Stomach (tissue), 9 donors: ENCODE results near the gene OR51L1. TPM values are rescaled to one million over a fixed set of nuclear protein-coding genes. Genes with fewer than 3 reads are reported as not detected.

Experiments
- DNase-seq, 2 donors: peaks; one replicate each; pipeline versions ENCODE4 v3.0.0 to v3.0.0-alpha.2; 2013 to 2019
- H3K27ac ChIP-seq, 5 donors: fragments of 200-600 bp in 4 of 5; sonication (generic) in 4 of 5; one replicate each; pipeline ENCODE4 v1.5.1; 2013 to 2019; ENCODE audit warnings: mild to moderate bottlenecking in 1 of 5, moderate library complexity in 1 of 5
- H3K27me3 ChIP-seq, 3 donors: fragments of 200-600 bp; sonication (generic); one replicate each; pipeline ENCODE4 v1.5.1; 2017 to 2019; ENCODE audit warnings: mixed run types in 1 of 3
- H3K36me3 ChIP-seq, 4 donors: fragments of 200-600 bp; sonication (generic); 1 replicate in 3 of 4; 2 replicates in 1 of 4; pipeline ENCODE4 v1.5.1; 2016 to 2019
- H3K4me1 ChIP-seq, 4 donors: fragments of 200-600 bp; sonication (generic); one replicate each; pipeline ENCODE4 v1.5.1; 2016 to 2019
- H3K4me3 ChIP-seq, 4 donors: fragments of 200-600 bp; sonication (generic) in 3 of 4; one replicate each; pipeline ENCODE4 v1.5.1; 2016 to 2019; ENCODE audit warnings: mild to moderate bottlenecking in 1 of 4
- H3K9me3 ChIP-seq, 4 donors: fragments of 200-600 bp; sonication (generic); one replicate each; pipeline ENCODE4 v1.5.1; 2016 to 2019
- CTCF ChIP-seq, 7 experiments: fragments of 450-650 bp in 4 of 7; fragments of 200-600 bp in 3 of 7; sonication (generic) in 3 of 7; IDR thresholded peaks; one replicate each; pipeline ENCODE4 v1.5.1; 2016 to 2019; ENCODE audit warnings: antibody characterized with exemption in 7 of 7, control low read depth in 2 of 7, mild to moderate bottlenecking in 1 of 7
- EP300 ChIP-seq: sonication (generic); formaldehyde crosslinking; IDR thresholded peaks from one replicate; pipeline ENCODE4 v1.6.1; 2017; ENCODE audit warnings: antibody characterized with exemption
- POLR2A ChIP-seq, 4 donors: fragments of 450-650 bp; IDR thresholded peaks; one replicate each; pipeline ENCODE4 v1.6.1; 2016; ENCODE audit warnings: antibody characterized with exemption in 4 of 4, control low read depth in 2 of 4, mild to moderate bottlenecking in 1 of 4, moderate library complexity in 1 of 4
- POLR2AphosphoS5 ChIP-seq, 3 donors: sonication (generic); formaldehyde crosslinking; IDR thresholded peaks; one replicate each; pipeline ENCODE4 v1.6.1; 2016; ENCODE audit warnings: antibody characterized with exemption in 3 of 3
- WGBS, 5 donors: extraction: QIAGEN DNeasy Blood & Tissue Kit in 3 of 5; methylation state at CpG; one replicate each; pipeline versions ENCODE4 v1.1.5 to v1.1.7; 2013 to 2018; 5-methylcytosine and 5-hydroxymethylcytosine counted together
- intact Hi-C: fragments of 100-400 bp; cut with DNase I; formaldehyde crosslinking; loops from one replicate; pipeline ENCODE4 v1.15.1; 2023; ENCODE audit warnings: low total_unique reads
- polyA plus RNA-seq, 3 donors: library from polyadenylated mRNA; stranded (reverse); fragments of 200-250 nt; gene quantifications; one replicate each; pipeline ENCODE4 v1.2.3, GENCODE V29; 2013
- total RNA-seq, 5 donors: library from RNA; depleted of rRNA; stranded (reverse); fragments of >200 nt; gene quantifications; one replicate each; pipeline versions ENCODE4 v1.1.0 to v1.2.3, GENCODE V29; 2014 to 2016
- donor health status: healthy with polysubstance abuse.
- donor health status: Bipolar disorder and iron deficiency.
- donor health status: healthy.

OR51L1 gene
- total and polyA plus RNA-seq, 8 donors, result not detected

- WGBS, 5 donors, result 25 to 61% (median 53%) methylated on average over 1 of the region's 1 CpG
- DNase-seq, result no peak
- Histone ChIP-seq H3K4me1 (no peaks in the 10 kb centered on the region), H3K4me3 (no peak within 1 kb of the TSS), H3K9me3 (no peaks in the 10 kb centered on the region), H3K27ac (no peak within 1 kb of the TSS), H3K27me3 (no peaks in the 10 kb centered on the region), H3K36me3 (no peaks in the 10 kb centered on the region)
- intact Hi-C loops, result no loop called here
- TF ChIP-seq POLR2A (IDR thresholded peaks at IDR 0.05) (no peak), EP300 (no peak), POLR2AphosphoS5 (IDR thresholded peaks at IDR 0.05) (no peak), CTCF (IDR thresholded peaks at IDR 0.05) (no peak)
Measured at GRCh38 chr11:5046226-5046625, 51.6 kb downstream of the OR51L1 start, which contains the start of gene OR52J3. Gene OR52J3, plus strand, starts transcription at chr11:5046526. Its CDS starts 0 bp downstream, at chr11:5046526.

GRCh38 chr11:5046754-5047330 lies 52.2 kb downstream of the OR51L1 start:
- DNase-seq, result no peak
- Histone ChIP-seq H3K9me3 (no peaks in the 10 kb centered on the region), H3K4me1 (no peaks in the 10 kb centered on the region), H3K36me3 (no peaks in the 10 kb centered on the region), H3K4me3 (no peak overlapping the region), H3K27ac (no peak overlapping the region), H3K27me3 (no peaks in the 10 kb centered on the region)
- WGBS, 5 donors, result 73 to 84% (median 81%) methylated on average over 15 of the region's 15 CpGs
- intact Hi-C loops, result no loop called here
- no peak for TF ChIP-seq POLR2AphosphoS5 (IDR thresholded peaks at IDR 0.05)
- TF ChIP-seq POLR2A (IDR thresholded peaks at IDR 0.05), result no peak
- no peak for TF ChIP-seq EP300
- no peak for TF ChIP-seq CTCF (IDR thresholded peaks at IDR 0.05)

Other genes with a start within 250 kb of the OR51L1 start
- gene OR51F1, start 224.9 kb upstream of the OR51L1 start, total RNA-seq, result not detected
- gene OR51F1, start 224.9 kb upstream of the OR51L1 start, polyA plus RNA-seq, result not detected
- gene OR52R1, start 190.5 kb upstream of the OR51L1 start, total RNA-seq, result not detected
- not detected for gene OR52R1, start 190.5 kb upstream of the OR51L1 start, polyA plus RNA-seq
- gene OR51F2, start 173.5 kb upstream of the OR51L1 start, total RNA-seq, result not detected
- not detected for gene OR51F2, start 173.5 kb upstream of the OR51L1 start, polyA plus RNA-seq
- not detected for gene OR51S1, start 145.6 kb upstream of the OR51L1 start, total RNA-seq
- gene OR51S1, start 145.6 kb upstream of the OR51L1 start, polyA plus RNA-seq, result not detected
- gene OR51T1, start 113.0 kb upstream of the OR51L1 start, total RNA-seq, result not detected
- not detected for gene OR51T1, start 113.0 kb upstream of the OR51L1 start, polyA plus RNA-seq
- gene OR51A7, start 91.1 kb upstream of the OR51L1 start, total RNA-seq, result not detected
- gene OR51A7, start 91.1 kb upstream of the OR51L1 start, polyA plus RNA-seq, result not detected
- gene OR51G2, start 75.5 kb upstream of the OR51L1 start, total RNA-seq, result not detected
- not detected for gene OR51G2, start 75.5 kb upstream of the OR51L1 start, polyA plus RNA-seq
- gene OR51G1, start 70.5 kb upstream of the OR51L1 start, total RNA-seq, result not detected
- gene OR51G1, start 70.5 kb upstream of the OR51L1 start, polyA plus RNA-seq, result not detected
- gene OR51A4, start 47.2 kb upstream of the OR51L1 start, total RNA-seq, result not detected
- gene OR51A4, start 47.2 kb upstream of the OR51L1 start, polyA plus RNA-seq, result not detected
- gene OR51A2, start 39.1 kb upstream of the OR51L1 start, total RNA-seq, result not detected
- not detected for gene OR51A2, start 39.1 kb upstream of the OR51L1 start, polyA plus RNA-seq
- not detected for gene OR52J3, start 51.7 kb downstream of the OR51L1 start, total RNA-seq
- gene OR52J3, start 51.7 kb downstream of the OR51L1 start, polyA plus RNA-seq, result not detected
- not detected for gene OR52E2, start 64.8 kb downstream of the OR51L1 start, total RNA-seq
- gene OR52E2, start 64.8 kb downstream of the OR51L1 start, polyA plus RNA-seq, result not detected
- gene OR52E1, start 74.7 kb downstream of the OR51L1 start, total RNA-seq, result 1 to 10 TPM in 1 of 5 donors, not detected in 4; 2.6 TPM
- not detected for gene OR52E1, start 74.7 kb downstream of the OR51L1 start, polyA plus RNA-seq
- under 1 TPM in 1 of 5 donors, not detected in 4; 0.18 TPM for gene OR52A5, start 143.5 kb downstream of the OR51L1 start, total RNA-seq
- not detected for gene OR52A5, start 143.5 kb downstream of the OR51L1 start, polyA plus RNA-seq
- gene OR52A1, start 159.9 kb downstream of the OR51L1 start, total RNA-seq, result not detected
- not detected for gene OR52A1, start 159.9 kb downstream of the OR51L1 start, polyA plus RNA-seq
- gene OR51V1, start 205.8 kb downstream of the OR51L1 start, total RNA-seq, result not detected
- gene OR51V1, start 205.8 kb downstream of the OR51L1 start, polyA plus RNA-seq, result not detected
- gene HBB, start 232.2 kb downstream of the OR51L1 start, total RNA-seq, result 1,000 to 10,000 TPM in 1 of 5 donors, 100 to 1,000 TPM in 1, 10 to 100 TPM in 1, 1 to 10 TPM in 2; 2.9 to 1,619 (median 29.5) TPM
- 10 to 100 TPM in 2 of 3 donors, 1 to 10 TPM in 1; 3.1 to 15.1 (median 13.0) TPM for gene HBB, start 232.2 kb downstream of the OR51L1 start, polyA plus RNA-seq
- 1 to 10 TPM in 1 of 5 donors, not detected in 4; 4.8 TPM for gene HBD, start 239.6 kb downstream of the OR51L1 start, total RNA-seq
- gene HBD, start 239.6 kb downstream of the OR51L1 start, polyA plus RNA-seq, result under 1 TPM in 1 of 3 donors, not detected in 2; 0.20 TPM